Middle frontal gyrus (tissue), 1 donor: ENCODE measurements around the gene MAN1A1.

Experiments
- DNase-seq: peaks from one replicate; pipeline ENCODE4 v3.0.0-alpha.2; 2015; ENCODE audit warnings: low spot score; ENCODE audit errors: extremely low spot score

MAN1A1 gene

GRCh38 chr6:119273272-119274196, 76.0 kb downstream of the MAN1A1 start:
- no peak for DNase-seq

GRCh38 chr6:119270545-119270944, 79.0 kb downstream of the MAN1A1 start:
- DNase-seq = no peak

GRCh38 chr6:119269266-119270103, 80.1 kb downstream of the MAN1A1 start:
- DNase-seq = no peak

- DNase-seq = no peak
Measured at GRCh38 chr6:119267126-119267905, 82.2 kb downstream of the MAN1A1 start.

GRCh38 chr6:119264854-119265397, 84.6 kb downstream of the MAN1A1 start:
- DNase-seq = no peak

- DNase-seq = no peak
Measured at GRCh38 chr6:119262612-119263011, 86.9 kb downstream of the MAN1A1 start.

GRCh38 chr6:119261944-119262284, 87.6 kb downstream of the MAN1A1 start:
- DNase-seq = no peak

GRCh38 chr6:119259027-119259426, 90.5 kb downstream of the MAN1A1 start:
- no peak for DNase-seq

GRCh38 chr6:119257726-119258125, 91.8 kb downstream of the MAN1A1 start:
- no peak for DNase-seq

- DNase-seq = no peak
Measured at GRCh38 chr6:119256978-119257462, 92.5 kb downstream of the MAN1A1 start.

- DNase-seq = no peak
Measured at GRCh38 chr6:119256392-119256791, 93.2 kb downstream of the MAN1A1 start.

GRCh38 chr6:119255492-119255891, 94.1 kb downstream of the MAN1A1 start:
- DNase-seq = no peak

GRCh38 chr6:119250036-119250435, 99.5 kb downstream of the MAN1A1 start:
- no peak for DNase-seq

GRCh38 chr6:119249319-119249718, 100.2 kb downstream of the MAN1A1 start:
- DNase-seq = no peak

GRCh38 chr6:119247504-119247903, 102.1 kb downstream of the MAN1A1 start:
- DNase-seq = no peak

GRCh38 chr6:119243657-119244056, 105.9 kb downstream of the MAN1A1 start:
- DNase-seq = no peak

GRCh38 chr6:119243037-119243436, 106.5 kb downstream of the MAN1A1 start:
- no peak for DNase-seq

GRCh38 chr6:119241540-119242309, 107.8 kb downstream of the MAN1A1 start:
- DNase-seq = no peak

GRCh38 chr6:119241111-119241465, 108.5 kb downstream of the MAN1A1 start:
- no peak for DNase-seq
